Upper lobe of right lung (tissue), 1 donor: ENCODE data around the gene ARHGAP15. TPM values are rescaled to one million over a fixed set of nuclear protein-coding genes. Genes with fewer than 3 reads are reported as not detected.

Experiments
- ATAC-seq: fragments of 200-7000 bp; cut with Tn5 transposase; one replicate; pipeline ENCODE4 v1.9.1; 2020; ENCODE audit warnings: mild to moderate bottlenecking, moderate library complexity
- DNase-seq: peaks from one replicate; pipeline ENCODE4 v3.0.0-alpha.2; 2020
- H3K27ac ChIP-seq: fragments of 200-600 bp; one replicate; pipeline ENCODE4 v1.8.0; 2022
- H3K27me3 ChIP-seq: fragments of 200-600 bp; one replicate; pipeline ENCODE4 v1.8.0; 2022; ENCODE audit warnings: mild to moderate bottlenecking
- H3K36me3 ChIP-seq: fragments of 200-600 bp; one replicate; pipeline ENCODE4 v1.8.0; 2022
- H3K4me1 ChIP-seq: fragments of 200-600 bp; one replicate; pipeline ENCODE4 v1.8.0; 2022
- H3K4me3 ChIP-seq: fragments of 200-600 bp; one replicate; pipeline ENCODE4 v1.8.0; 2022; ENCODE audit warnings: mild to moderate bottlenecking
- H3K9me3 ChIP-seq: fragments of 200-600 bp; one replicate; pipeline ENCODE4 v1.8.0; 2022
- intact Hi-C: fragments of 100-400 bp; cut with DNase I; formaldehyde crosslinking; loops from one replicate; pipeline ENCODE4 v1.11.0; 2022
- total RNA-seq: library from RNA; stranded (reverse); fragmentation: NEBNext Ultra II Directional; extraction: Animal tissue kit (Norgen Biotek cat#: 25700); gene quantifications from one replicate; pipeline ENCODE4 v1.2.1, GENCODE V29; 2021
- TF ChIP-seq, protein P1 (sequence below): fragments of 200-600 bp; IDR thresholded peaks from one replicate; pipeline ENCODE4 v1.8.0; 2022; ENCODE audit warnings: antibody characterized with exemption
- donor health status: DM: no; HTN: yes; CAD: no; lungs with severe emphysema.

Gene ARHGAP15
- total RNA-seq, 1 donor from 2014 or later, result 19.2 TPM

DNA sequence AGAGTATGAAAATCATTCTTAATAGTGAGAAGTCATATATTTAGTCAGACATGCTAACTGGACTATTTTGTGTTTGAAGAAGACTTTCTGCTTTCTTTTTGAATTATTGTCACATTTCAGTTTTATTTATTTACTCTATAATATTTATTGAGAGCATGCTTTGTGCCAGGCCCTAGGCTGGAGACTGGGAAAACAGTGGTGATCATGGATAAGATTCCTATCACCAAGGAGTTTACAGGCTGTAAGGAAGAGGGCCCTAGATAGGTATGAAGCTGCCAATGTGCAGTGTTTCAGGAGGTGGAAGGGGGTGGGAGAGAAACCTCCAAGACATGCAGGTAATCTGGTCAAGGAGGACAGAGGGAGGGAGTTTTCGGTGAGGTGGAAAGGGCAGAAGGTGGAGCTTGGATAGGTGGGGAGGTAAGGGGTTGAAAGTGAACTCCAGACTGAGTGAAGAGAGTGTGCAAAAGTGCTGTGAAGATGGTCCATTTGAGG is 207.5 kb downstream of the ARHGAP15 start:
- no peak overlapping the region for H3K4me3 ChIP-seq
- no peaks in the 10 kb centered on the region for H3K9me3 ChIP-seq
- no peaks in the 10 kb centered on the region for H3K36me3 ChIP-seq
- H3K4me1 ChIP-seq, result no peaks in the 10 kb centered on the region
- DNase-seq (no peak), ATAC-seq (no peak)
- intact Hi-C loops, result no loop called here
- TF ChIP-seq, protein P1, sequence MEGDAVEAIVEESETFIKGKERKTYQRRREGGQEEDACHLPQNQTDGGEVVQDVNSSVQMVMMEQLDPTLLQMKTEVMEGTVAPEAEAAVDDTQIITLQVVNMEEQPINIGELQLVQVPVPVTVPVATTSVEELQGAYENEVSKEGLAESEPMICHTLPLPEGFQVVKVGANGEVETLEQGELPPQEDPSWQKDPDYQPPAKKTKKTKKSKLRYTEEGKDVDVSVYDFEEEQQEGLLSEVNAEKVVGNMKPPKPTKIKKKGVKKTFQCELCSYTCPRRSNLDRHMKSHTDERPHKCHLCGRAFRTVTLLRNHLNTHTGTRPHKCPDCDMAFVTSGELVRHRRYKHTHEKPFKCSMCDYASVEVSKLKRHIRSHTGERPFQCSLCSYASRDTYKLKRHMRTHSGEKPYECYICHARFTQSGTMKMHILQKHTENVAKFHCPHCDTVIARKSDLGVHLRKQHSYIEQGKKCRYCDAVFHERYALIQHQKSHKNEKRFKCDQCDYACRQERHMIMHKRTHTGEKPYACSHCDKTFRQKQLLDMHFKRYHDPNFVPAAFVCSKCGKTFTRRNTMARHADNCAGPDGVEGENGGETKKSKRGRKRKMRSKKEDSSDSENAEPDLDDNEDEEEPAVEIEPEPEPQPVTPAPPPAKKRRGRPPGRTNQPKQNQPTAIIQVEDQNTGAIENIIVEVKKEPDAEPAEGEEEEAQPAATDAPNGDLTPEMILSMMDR, result no peak
- H3K27me3 ChIP-seq, result no peaks in the 10 kb centered on the region
- H3K27ac ChIP-seq, result no peak overlapping the region

DNA sequence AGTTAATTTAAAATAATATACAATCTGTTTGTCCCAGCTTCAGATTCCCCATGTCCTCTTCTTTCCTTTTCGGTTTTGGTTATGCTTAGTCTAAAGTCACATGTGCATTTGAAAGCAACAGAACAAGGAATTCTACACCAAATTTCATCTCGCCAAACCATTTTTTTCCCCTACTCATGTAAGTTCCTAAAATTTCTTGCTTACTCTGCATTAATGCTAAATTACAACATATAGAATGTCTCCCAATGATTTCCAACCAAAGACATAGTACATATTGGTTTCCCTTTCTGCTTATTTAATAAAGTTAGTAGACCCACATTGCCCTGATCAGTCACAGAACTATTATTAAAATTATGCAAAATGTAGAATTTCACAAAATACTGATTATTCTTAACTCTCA is 212.3 kb downstream of the ARHGAP15 start:
- H3K27ac ChIP-seq, result no peak overlapping the region
- TF ChIP-seq, protein P1, result no peak
- intact Hi-C loops, result no loop called here
- H3K9me3 ChIP-seq, result no peaks in the 10 kb centered on the region
- no peak for ATAC-seq
- no peaks in the 10 kb centered on the region for H3K27me3 ChIP-seq
- no peak for DNase-seq
- no peaks in the 10 kb centered on the region for H3K36me3 ChIP-seq
- H3K4me1 ChIP-seq, result no peaks in the 10 kb centered on the region
- H3K4me3 ChIP-seq, result no peak overlapping the region

DNA sequence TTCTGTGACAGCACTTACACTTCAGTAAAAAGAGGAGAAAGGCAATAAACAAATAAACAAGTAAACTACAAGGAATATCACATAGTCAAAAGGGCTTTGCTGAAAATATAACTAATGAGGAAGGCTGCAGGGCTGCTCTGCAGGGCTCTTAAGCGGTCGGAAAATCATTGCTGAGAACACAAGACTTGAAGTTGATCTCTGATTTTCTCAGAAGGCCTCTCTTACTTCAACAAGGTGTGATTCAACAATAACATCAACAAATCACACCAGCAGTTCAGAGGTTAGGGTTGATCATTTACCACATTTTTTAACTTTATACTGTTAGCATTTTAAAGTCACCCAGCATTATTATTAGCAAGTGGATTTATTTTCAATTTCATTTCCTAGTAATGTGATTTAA is 215.6 kb downstream of the ARHGAP15 start:
- no peak overlapping the region for H3K4me3 ChIP-seq
- no peaks in the 10 kb centered on the region for H3K9me3 ChIP-seq
- TF ChIP-seq, protein P1, result no peak
- H3K36me3 ChIP-seq, result no peaks in the 10 kb centered on the region
- H3K4me1 ChIP-seq, result no peaks in the 10 kb centered on the region
- no peaks in the 10 kb centered on the region for H3K27me3 ChIP-seq
- no peak for ATAC-seq
- H3K27ac ChIP-seq, result no peak overlapping the region
- intact Hi-C loops, result no loop called here
- no peak for DNase-seq

DNA sequence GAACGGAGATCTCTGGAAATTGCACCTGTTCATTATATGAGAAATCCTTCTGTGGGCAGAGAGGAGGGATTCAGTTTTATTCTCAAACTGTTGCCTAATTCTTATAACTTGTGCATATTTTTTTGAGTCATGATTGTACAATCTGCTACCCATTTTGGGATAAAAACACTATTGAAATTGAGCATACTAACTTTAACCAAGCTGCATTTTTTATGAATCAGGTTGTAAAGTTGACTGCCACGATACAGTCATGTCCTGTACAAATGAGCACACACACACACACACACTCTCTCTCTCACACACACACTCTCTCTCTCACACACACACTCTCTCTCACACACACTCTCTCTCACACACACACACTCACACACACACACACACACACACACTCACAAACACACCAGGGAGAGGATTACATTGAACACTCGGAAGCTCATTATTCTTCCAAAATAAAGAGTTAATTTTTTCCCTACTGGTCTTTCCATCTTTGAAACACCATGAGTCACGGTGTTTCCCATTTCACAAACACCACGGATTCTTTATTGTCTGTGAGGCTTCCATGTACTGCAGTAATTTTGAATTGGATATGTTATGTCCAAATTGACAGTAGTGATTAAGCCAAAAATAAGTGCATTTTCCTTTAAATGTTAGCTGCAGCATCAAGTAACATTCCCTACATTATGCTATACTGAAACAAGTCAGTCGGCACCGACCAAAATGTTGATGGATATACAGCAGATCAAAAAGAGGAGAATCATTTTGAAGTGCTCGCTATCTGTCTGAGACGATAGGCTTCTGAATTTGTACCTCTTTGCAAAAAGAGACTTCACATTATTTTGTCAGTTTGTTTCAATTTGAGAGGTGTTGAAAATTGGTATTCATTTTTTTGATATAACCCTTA is 216.9 kb downstream of the ARHGAP15 start:
- H3K9me3 ChIP-seq, result no peaks in the 10 kb centered on the region
- intact Hi-C loops, result no loop called here
- no peak overlapping the region for H3K4me3 ChIP-seq
- H3K27ac ChIP-seq, result no peak overlapping the region
- no peaks in the 10 kb centered on the region for H3K36me3 ChIP-seq
- TF ChIP-seq, protein P1, result no peak
- DNase-seq (no peak), ATAC-seq (no peak)
- no peaks in the 10 kb centered on the region for H3K4me1 ChIP-seq
- no peaks in the 10 kb centered on the region for H3K27me3 ChIP-seq

DNA sequence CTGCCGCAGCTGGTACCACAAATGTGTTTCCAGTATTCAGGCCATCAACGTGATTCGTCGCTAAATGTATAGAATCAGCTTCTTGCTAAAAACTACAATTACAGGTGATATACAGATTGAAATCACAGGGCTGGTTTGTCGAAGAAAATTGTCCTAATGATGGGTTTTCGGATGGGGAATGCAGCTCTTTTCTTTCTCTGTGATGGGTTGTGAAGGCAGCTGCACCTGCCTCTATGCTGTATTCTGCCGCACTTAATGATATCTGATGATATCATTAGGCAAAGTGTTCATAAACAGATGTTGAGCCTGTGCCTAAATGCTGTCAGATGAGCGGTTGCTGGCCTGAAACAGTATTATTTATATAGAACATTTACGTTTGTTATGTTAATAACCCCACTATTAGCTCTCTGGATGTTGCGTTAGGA is 218.1 kb downstream of the ARHGAP15 start:
- ATAC-seq, result no peak
- H3K4me1 ChIP-seq, result no peaks in the 10 kb centered on the region
- no peaks in the 10 kb centered on the region for H3K36me3 ChIP-seq
- H3K9me3 ChIP-seq, result no peaks in the 10 kb centered on the region
- no peak overlapping the region for H3K4me3 ChIP-seq
- DNase-seq, result no peak
- H3K27ac ChIP-seq, result no peak overlapping the region
- H3K27me3 ChIP-seq, result no peaks in the 10 kb centered on the region
- TF ChIP-seq, protein P1, result no peak
- intact Hi-C loops, result no loop called here
